ENCODE results near the gene DR1.

Gene DR1

DNA sequence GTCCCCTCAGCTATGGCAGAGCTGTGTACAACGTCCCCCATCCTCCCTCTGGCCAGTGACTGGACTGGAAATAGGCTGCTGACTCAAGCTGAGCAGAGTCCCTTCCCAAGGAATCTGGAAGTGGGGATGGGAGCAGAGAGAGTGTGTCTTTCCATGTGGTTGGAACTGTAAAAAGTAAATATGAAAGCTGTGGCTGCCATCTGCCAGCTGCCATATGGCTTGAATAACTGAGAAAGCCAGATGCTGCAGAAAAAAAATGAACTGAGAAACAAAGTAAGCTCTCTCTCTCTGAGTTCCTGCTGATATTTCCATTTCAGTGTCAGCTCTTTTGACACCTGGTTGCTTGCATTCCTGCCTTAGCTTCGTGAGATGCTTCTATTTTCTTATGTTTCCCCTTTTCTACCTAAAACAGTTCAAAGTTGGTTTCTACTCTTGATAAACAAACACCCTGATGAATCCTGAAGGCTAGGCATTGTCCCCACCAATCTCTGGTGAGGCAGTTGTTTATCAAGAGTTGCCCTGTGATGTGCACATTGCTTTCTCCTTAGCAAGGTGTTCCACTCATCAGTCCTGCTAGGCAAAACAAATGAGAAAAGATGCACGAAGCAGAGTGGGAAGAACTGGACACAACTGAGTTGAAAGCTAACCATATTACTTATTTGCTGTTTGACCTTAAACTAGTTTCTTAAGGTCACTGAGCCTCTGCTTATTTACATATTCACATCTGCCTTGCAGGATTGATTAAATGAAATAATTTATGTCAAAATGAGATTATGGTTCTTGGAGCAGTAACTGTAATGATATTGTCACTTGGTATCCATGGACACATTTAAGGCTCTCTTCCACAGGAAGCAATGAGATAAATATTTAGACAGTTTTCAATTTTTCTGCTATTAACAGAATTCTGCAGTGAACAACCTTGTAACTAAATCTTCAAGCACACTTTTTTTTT is 16.6 kb upstream of the DR1 start:
- H3K4me1 Mint-ChIP-seq (ENCODE audit: low read depth) = no peaks in the 10 kb centered on the region
- H3K27me3 Mint-ChIP-seq (ENCODE audit: low read depth) = no peaks in the 10 kb centered on the region
- no peak overlapping the region for H3K27ac Mint-ChIP-seq
- H3K36me3 Mint-ChIP-seq (ENCODE audit: low read depth) = peaks cover 2% of the 10 kb centered on the region
- DNase-seq (ENCODE audit: low spot score) = no peak
- H3K4me3 Mint-ChIP-seq = no peak overlapping the region
- H3K9me3 Mint-ChIP-seq = no peaks in the 10 kb centered on the region

DNA sequence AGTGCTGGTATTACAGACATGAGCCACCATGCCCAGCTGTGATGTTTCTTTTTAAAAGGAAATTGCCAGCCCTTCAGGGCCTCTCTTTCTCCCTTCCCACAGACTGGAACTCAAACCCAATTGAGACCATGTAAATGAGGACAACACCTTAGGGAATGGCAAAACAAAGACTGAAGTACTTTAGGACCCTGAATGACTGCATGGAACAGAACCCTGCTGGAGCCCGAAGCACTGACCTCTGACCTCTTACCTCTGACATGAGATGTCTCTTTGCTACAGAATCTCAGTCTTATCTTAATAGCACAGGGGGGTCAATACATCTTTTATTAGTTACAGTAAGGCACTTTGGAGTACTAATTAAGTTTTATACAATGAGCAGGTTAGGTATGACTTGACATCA is 15.5 kb upstream of the DR1 start:
- Mint-ChIP-seq H3K4me1 (ENCODE audit: low read depth) (no peaks in the 10 kb centered on the region), H3K4me3 (no peak overlapping the region), H3K27ac (no peak overlapping the region), H3K9me3 (no peaks in the 10 kb centered on the region), H3K27me3 (ENCODE audit: low read depth) (no peaks in the 10 kb centered on the region), H3K36me3 (ENCODE audit: low read depth) (peaks cover 2% of the 10 kb centered on the region)
- DNase-seq (ENCODE audit: low spot score) = no peak

DNA sequence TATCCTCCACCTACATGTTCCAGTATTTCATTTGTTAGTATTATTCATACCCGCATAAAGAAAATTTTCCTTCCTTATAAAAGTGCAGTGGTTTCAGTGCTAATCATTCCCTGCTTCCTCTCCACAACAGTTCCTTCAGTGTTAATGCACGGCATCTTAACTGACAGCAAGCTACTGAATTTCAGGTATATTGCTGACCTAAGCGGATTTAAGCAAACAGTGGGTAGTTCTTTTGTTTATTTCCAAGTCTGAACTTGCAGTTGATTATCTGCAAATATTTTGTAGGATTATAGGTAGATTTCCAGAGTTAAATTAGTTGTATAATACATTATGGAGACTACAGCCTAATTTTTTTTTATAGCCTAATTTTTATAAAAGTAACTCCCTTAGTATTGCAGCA is 15.1 kb upstream of the DR1 start:
- no peak overlapping the region for H3K27ac Mint-ChIP-seq
- H3K9me3 Mint-ChIP-seq = no peaks in the 10 kb centered on the region

DNA sequence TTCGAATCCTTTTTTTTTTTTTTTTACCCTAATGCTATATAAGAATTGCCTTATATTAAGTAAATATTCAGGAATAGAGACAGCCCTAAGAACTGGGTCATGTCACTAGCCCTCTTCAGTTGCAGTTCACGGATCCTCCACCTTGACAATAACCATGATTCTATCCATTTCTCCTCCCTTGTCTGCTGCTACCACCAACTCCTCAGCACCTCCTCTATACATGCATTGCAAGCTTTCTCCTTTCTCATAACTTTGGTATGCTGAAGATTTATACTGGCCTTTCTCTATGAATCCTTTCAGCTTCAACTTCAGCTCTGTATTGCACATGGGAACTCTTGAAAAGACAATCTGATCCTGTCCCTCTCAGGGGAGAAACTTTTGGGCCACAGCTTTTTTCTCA is 14.3 kb upstream of the DR1 start:
- no peak for DNase-seq (ENCODE audit: low spot score)
- no peaks in the 10 kb centered on the region for H3K27me3 Mint-ChIP-seq (ENCODE audit: low read depth)
- H3K27ac Mint-ChIP-seq = no peak overlapping the region
- H3K4me1 Mint-ChIP-seq (ENCODE audit: low read depth) = peaks cover 6% of the 10 kb centered on the region
- H3K4me3 Mint-ChIP-seq = no peak overlapping the region
- H3K36me3 Mint-ChIP-seq (ENCODE audit: low read depth) = peaks cover 2% of the 10 kb centered on the region
- H3K9me3 Mint-ChIP-seq = no peaks in the 10 kb centered on the region

More for the DNA sequence above, 15.1 kb upstream of the DR1 start:
- H3K4me1 Mint-ChIP-seq (ENCODE audit: low read depth) = no peaks in the 10 kb centered on the region
- no peak for DNase-seq (ENCODE audit: low spot score)
- H3K36me3 Mint-ChIP-seq (ENCODE audit: low read depth) = peaks cover 2% of the 10 kb centered on the region
- no peak overlapping the region for H3K4me3 Mint-ChIP-seq
- H3K27me3 Mint-ChIP-seq (ENCODE audit: low read depth) = no peaks in the 10 kb centered on the region

DNA sequence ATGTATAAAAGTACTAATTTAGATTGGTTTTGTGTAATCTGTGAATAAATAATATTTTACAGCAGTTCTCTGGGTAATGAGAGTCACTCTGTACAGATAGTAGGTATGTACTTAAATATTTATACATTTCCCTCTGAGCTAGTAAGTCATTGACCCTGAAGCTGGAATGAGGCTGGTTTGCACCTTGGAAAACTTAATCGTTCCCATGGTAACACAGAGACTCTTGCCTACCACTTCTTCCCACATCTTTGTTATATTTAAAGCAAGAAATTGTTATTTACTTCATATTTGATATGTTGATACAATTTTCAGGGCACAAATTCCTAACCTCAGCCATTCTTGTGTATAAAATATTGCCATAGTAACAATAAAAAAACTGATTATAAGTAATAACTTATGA is 13.3 kb upstream of the DR1 start:
- Mint-ChIP-seq H3K36me3 (ENCODE audit: low read depth) (peaks cover 7% of the 10 kb centered on the region), H3K27me3 (ENCODE audit: low read depth) (no peaks in the 10 kb centered on the region), H3K4me1 (ENCODE audit: low read depth) (peaks cover 14% of the 10 kb centered on the region), H3K27ac (no peak overlapping the region), H3K4me3 (no peak overlapping the region), H3K9me3 (no peaks in the 10 kb centered on the region)
- no peak for DNase-seq (ENCODE audit: low spot score)

DNA sequence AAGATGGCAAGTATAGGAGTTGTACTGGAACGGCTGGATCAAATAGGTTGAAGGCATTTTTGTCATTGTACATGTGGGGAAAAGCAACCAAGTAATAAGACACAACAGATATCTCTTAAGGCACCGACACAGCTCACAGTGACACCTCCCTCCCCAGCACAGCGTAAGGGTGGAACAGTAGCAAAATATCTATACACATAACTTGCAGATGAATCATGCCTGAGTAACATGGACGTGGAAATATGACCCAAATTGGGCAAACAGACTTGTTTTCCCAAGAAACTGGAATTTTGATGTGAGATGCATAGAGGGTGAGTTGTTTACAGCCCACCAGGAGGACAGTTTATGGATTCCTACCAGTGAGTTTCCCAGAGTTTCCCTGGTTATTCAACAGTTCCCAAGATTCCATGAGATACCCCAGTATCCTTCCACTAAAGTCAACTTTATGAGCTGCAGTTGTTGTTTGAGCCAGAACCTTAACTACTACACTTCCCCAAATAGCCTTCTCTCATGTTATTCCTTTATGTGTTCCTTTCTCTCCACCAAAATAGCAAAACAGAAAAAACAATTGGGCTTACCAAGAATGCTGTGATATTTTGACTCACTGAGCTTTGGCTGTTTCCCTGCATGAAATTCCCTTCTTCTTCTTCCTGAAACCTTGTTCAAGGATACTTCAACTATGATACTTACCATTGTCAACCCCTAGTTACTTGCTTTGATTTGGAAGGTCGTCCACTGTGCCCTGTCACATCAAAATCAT is 7.1 kb upstream of the DR1 start:
- no peak overlapping the region for H3K27ac Mint-ChIP-seq
- H3K36me3 Mint-ChIP-seq (ENCODE audit: low read depth) = peaks cover 19% of the 10 kb centered on the region
- H3K4me3 Mint-ChIP-seq = no peak overlapping the region
- H3K4me1 Mint-ChIP-seq (ENCODE audit: low read depth) = peaks cover 15% of the 10 kb centered on the region
- H3K9me3 Mint-ChIP-seq = no peaks in the 10 kb centered on the region
- H3K27me3 Mint-ChIP-seq (ENCODE audit: low read depth) = no peaks in the 10 kb centered on the region
- no peak for DNase-seq (ENCODE audit: low spot score)

DNA sequence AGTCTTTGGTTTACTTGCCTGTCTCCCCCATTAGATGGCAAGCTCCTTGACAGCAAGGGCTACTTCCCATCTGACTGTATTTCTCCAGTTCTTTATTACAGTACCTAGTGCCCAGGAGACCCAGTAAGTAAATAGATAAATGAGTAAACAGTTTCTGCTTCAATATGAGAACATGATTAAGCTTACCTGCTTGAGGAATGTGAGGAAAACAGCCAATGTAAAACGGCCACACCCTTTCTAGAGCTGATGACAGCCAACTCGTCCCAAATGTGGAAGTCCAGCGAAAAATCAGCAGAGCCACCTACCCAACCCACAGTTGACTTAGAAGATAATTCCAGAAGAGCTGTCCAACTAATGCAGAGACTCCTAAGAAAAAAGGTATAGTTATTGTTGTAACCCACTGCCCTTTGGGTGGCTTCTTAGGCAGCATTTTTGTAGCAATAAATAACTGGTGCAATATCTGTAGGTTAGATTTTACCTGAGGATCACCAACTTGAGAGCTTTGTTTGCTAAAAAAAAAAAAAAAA is 6.5 kb upstream of the DR1 start:
- H3K36me3 Mint-ChIP-seq (ENCODE audit: low read depth) = peaks cover 19% of the 10 kb centered on the region
- H3K4me3 Mint-ChIP-seq = no peak overlapping the region
- no peaks in the 10 kb centered on the region for H3K9me3 Mint-ChIP-seq
- H3K4me1 Mint-ChIP-seq (ENCODE audit: low read depth) = peaks cover 15% of the 10 kb centered on the region
- no peak for DNase-seq (ENCODE audit: low spot score)
- no peaks in the 10 kb centered on the region for H3K27me3 Mint-ChIP-seq (ENCODE audit: low read depth)
- H3K27ac Mint-ChIP-seq = no peak overlapping the region

DNA sequence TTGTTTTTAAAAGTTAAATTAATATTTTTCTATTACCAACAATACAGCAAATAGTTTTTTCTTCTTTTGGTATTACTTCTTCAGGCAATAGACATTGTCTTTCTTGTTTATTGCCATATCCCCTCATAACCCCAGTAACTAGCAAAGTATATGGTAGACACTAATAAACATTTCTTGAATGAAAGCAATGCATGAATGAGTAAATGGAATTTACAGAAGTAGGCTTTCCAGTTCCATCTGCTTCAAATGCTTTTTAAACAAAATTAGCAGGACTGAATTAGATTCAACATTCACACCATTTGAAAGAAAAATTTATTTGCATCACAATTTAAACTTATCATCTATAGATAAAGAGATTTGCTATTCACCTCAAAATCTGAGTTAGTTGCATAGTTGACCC is 5.6 kb upstream of the DR1 start:
- H3K9me3 Mint-ChIP-seq = no peaks in the 10 kb centered on the region
- no peak overlapping the region for H3K4me3 Mint-ChIP-seq
- no peaks in the 10 kb centered on the region for H3K27me3 Mint-ChIP-seq (ENCODE audit: low read depth)
- H3K27ac Mint-ChIP-seq = no peak overlapping the region
- no peak for DNase-seq (ENCODE audit: low spot score)
- peaks cover 17% of the 10 kb centered on the region for H3K4me1 Mint-ChIP-seq (ENCODE audit: low read depth)
- H3K36me3 Mint-ChIP-seq (ENCODE audit: low read depth) = peaks cover 19% of the 10 kb centered on the region

DNA sequence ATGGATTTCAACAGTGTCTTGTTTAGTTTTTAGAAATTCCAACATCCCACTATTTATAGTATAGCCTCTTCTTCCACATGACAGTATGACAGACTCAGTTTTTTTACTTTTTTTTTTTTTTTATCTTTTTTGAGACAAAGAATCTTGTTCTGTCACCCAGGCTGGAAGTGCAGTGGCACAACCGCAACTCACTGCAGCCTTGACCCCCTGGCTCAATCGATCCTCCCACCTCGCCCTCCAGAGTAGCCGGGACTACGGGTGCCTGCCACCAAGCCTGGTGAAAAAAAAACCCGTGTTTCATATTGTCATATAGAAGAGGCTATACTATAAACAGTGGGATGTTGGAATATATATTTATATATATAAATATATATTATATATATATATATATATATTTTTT is 1.2 kb upstream of the DR1 start:
- Mint-ChIP-seq H3K27ac (no peak overlapping the region), H3K4me3 (no peak overlapping the region), H3K27me3 (ENCODE audit: low read depth) (no peaks in the 10 kb centered on the region), H3K9me3 (no peaks in the 10 kb centered on the region), H3K36me3 (ENCODE audit: low read depth) (peaks cover 24% of the 10 kb centered on the region), H3K4me1 (ENCODE audit: low read depth) (peaks cover 8% of the 10 kb centered on the region)
- no peak for DNase-seq (ENCODE audit: low spot score)

DNA sequence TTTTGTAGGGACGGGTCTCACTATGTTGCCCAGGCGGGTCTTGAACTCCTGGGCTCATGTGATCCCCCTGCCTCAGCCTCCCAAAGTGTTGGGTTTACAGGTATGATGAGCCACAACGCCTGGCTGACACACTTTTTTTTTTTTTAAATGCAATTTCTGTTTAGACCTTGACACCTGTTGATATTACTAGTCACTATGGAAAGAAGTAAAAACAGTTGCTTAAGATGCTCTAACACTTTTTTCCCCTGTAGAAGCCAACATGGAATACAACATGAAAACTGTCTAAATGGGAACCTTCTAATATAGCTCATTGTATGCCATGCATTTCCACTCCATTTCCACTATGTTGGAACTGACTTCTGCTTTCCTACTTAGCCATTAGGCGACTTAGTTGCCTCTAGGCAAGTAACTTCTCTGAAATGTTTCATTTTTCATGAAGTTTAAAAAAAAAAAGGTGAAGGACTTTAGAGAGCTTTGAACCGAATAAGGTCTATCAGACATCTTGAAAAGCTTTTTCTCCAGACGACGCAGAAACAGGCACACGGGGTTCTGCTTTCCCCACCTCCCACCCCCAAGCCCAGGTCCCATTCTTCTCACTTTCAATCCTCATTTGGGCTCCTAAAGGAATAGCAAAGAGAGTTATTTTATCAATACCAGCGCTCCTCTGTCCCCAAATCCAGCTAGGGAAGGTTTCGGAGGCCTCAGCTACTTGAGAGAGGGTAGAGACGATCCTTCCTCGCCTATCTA is 648 bp upstream of the DR1 start:
- Mint-ChIP-seq H3K4me3 (peak overlapping the region; percentile 99), H3K4me1 (ENCODE audit: low read depth) (peaks cover 10% of the 10 kb centered on the region), H3K27me3 (ENCODE audit: low read depth) (no peaks in the 10 kb centered on the region), H3K9me3 (no peaks in the 10 kb centered on the region), H3K27ac (peak overlapping the region; percentile 96), H3K36me3 (ENCODE audit: low read depth) (peaks cover 27% of the 10 kb centered on the region)
- DNase-seq (ENCODE audit: low spot score) = no peak

DNA sequence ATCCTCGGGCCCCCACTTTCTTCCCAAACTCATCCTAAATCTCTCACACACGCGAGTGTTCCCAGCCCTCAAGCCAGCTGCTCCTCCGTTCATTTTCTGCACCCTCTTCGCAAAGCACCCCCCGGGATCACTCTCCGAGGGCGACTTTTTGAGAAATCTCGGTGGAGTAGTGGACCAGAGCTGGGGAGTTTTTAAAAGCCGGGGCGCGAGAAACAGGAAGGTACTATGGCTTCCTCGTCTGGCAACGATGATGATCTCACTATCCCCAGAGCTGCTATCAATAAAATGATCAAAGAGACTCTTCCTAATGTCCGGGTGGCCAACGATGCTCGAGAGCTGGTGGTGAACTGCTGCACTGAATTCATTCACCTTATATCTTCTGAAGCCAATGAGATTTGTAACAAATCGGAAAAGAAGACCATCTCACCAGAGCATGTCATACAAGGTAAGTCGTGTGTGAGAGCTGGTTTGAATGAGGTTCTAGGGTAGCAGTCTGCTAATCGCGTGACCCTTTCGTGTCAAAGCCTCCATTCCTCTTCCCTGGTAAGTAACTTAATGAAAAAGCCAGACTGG is 800 bp downstream of the DR1 start:
- Mint-ChIP-seq H3K36me3 (ENCODE audit: low read depth) (peaks cover 32% of the 10 kb centered on the region), H3K9me3 (no peaks in the 10 kb centered on the region), H3K4me3 (peak overlapping the region; percentile 99), H3K4me1 (ENCODE audit: low read depth) (peaks cover 16% of the 10 kb centered on the region), H3K27ac (peak overlapping the region; percentile 98), H3K27me3 (ENCODE audit: low read depth) (no peaks in the 10 kb centered on the region)
- DNase-seq (ENCODE audit: low spot score) = peak; percentile 36

DNA sequence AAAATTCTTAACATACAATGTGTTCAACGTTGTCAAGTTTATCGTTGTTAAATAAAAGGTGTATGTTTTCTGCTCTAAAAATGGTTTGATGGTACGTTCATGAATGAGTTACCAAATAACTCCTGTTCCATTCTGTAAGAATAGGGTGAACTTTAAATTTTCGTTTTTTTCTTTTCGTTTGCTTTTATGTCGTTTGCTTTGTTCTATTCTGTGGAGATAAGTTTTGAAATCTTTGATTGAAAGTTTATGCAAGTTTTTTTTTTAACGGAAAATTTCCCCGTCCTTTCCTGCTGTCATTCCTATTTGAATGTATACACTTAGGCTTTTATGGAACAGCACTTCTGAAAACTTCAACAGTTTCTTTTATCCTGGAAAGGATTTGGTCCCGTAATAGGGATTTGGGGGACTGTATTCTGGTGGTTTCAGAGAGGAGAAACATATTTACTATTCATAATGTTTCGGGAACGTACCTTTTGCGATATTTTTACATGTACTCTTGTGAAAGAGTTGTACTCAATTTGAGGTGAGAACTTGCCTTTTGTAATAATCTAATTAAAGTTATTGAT is 1.7 kb downstream of the DR1 start:
- Mint-ChIP-seq H3K9me3 (no peaks in the 10 kb centered on the region), H3K27ac (peak overlapping the region; percentile 98), H3K36me3 (ENCODE audit: low read depth) (peaks cover 35% of the 10 kb centered on the region), H3K27me3 (ENCODE audit: low read depth) (no peaks in the 10 kb centered on the region), H3K4me1 (ENCODE audit: low read depth) (peaks cover 19% of the 10 kb centered on the region), H3K4me3 (peak overlapping the region; percentile 99)
- no peak for DNase-seq (ENCODE audit: low spot score)

DNA sequence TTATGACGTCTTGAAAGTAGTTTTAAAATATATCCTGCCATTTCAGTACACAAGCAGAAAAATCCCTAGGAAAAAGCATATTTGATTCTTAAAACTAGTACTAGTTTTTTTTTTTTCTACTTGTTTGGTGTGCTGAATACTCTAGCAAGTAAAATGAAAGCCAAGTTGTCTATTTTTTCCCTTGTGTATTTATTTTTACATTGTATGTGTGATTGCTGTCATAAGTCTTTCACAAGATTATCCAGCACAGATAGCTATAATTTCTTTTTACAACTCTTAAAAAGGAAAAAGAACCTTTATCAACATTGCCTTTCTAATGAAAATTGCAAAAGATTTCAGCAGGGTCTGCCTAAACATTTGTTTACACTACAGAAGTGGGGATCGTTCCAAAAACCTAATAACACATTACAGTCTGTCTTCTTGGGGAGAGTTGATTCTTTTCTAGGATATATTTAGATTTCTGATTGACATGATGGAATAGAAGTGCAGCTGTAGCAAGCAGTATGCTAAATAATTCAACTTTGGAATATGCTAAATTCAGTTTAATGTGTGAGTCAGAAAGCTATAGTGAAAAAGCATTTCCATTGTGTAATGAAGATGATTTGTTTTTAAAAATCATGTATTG is 2.5 kb downstream of the DR1 start:
- H3K4me3 Mint-ChIP-seq = peak overlapping the region; percentile 99
- peak overlapping the region; percentile 98 for H3K27ac Mint-ChIP-seq
- peaks cover 26% of the 10 kb centered on the region for H3K4me1 Mint-ChIP-seq (ENCODE audit: low read depth)
- H3K9me3 Mint-ChIP-seq = no peaks in the 10 kb centered on the region
- H3K36me3 Mint-ChIP-seq (ENCODE audit: low read depth) = peaks cover 41% of the 10 kb centered on the region
- no peaks in the 10 kb centered on the region for H3K27me3 Mint-ChIP-seq (ENCODE audit: low read depth)
- DNase-seq (ENCODE audit: low spot score) = no peak

Measured in T-helper 2 cell treated with Interferon-gamma antibody and Interleukin-4, amounts not matched to agents 5 μg/mL and 100 μg/mL, for 36 hours (primary cell).